HG03439 (cell line): ENCODE measurements around the gene UCN.
"Not testable (repeated sequence)": the region's sequence is repeated elsewhere in the genome, so short reads cannot be mapped to it uniquely, and the experiment has no call there.

Experiments used
- ATAC-seq: cut with Tn5 transposase; IDR thresholded peaks from one replicate; pipeline ENCODE4 v1.9.1; 2021; ENCODE audit warnings: mild to moderate bottlenecking, moderate library complexity; ENCODE audit not compliant: unreplicated experiment

UCN gene

GRCh38 chr2:27308359-27308881, at the start of gene UCN:
Gene UCN (minus strand): TSS chr2:27308445. CDS start chr2:27307895, 550 bp downstream.
- no peak for ATAC-seq

DNA sequence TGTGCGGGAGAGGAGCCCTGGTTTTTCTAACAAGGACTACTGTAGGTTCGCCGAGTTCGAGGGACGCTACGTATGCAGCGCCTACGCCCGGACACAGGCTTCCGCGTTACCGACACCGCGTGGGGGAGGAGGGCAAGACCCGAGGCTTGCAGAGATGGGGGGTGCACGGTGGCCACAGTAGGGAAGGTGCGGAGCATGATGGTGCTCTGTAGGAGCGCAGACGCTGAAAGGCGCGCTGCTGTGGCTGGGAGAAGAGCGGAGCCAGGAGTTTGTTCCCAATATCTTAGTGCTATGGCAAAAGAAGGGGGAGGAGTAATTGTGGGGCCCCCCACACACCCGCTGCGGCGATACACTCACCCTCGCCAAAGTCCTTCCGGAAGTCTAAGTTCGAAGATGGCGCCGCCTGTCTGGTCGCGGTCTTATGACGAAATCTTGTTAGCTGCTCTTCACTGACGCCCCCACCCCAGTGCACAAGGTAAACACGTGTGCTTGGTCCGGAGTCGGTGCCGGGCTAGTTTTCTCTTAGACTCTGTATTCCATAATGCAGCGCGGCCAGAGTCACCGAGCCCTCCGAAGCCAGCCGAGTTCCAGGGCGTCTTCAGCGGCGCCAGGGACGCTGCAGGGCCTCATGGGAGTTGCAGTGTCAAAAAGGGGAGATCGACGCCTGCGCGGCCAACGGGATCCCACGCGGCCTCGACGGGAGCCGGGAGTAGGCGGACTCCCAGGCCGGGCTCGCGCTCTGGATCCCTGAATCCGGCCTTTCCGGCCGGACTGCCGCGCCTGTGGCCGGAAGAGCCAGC, 48.3 kb upstream of the UCN start, which contains the start of gene GTF3C2:
Gene GTF3C2 (minus strand): TSS at position 383 of the 800 bp plus-strand sequence. CDS start 13,210 bp downstream, outside the sequence.
- peak; percentile 84 for ATAC-seq

GRCh38 chr2:27356056-27356381, 47.8 kb upstream of the UCN start:
- peak; percentile 36 for ATAC-seq

- no peak for ATAC-seq
Observed at GRCh38 chr2:27354597-27354927, 46.3 kb upstream of the UCN start.

- ATAC-seq: no peak
Observed at GRCh38 chr2:27353762-27354596, 45.7 kb upstream of the UCN start.

- not testable (repeated sequence) for ATAC-seq
Observed at GRCh38 chr2:27353386-27353761, 45.1 kb upstream of the UCN start.

DNA sequence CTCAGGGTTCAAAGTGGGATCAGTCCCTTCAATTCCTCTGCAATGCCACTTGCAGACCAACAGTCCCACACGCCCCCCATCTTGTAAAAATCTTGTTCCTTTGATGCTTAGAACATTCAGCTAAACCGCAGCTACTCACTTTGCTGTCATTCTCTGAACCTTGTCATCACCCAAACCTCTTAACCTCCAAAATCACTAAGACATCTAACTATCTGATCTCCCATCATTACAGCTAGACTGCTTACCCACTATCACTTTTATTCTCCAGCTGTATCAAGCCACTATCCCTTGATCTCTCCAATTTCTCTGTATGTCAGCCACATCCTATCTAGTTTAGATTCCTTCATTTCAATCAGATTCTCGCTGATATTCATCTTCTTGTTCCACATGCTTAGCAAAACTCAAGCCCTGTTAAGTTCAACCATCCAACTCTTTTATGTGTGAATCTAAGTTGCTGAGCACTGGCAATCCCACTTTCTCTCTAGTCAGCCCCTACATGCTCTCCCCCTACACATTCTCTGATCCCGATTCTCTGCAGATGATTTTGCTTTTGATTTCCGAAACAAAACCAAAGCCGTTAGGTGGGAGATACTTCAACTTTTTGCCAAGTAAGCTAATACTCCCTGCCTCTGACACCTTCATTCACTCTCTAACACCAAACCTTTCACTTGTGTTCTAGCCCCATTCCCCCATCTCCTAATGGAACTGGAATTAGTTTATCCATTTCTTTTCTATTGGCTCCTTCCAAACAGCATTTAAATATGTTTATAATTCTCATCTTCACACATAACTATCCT, 43.8 kb upstream of the UCN start:
- no peak for ATAC-seq

DNA sequence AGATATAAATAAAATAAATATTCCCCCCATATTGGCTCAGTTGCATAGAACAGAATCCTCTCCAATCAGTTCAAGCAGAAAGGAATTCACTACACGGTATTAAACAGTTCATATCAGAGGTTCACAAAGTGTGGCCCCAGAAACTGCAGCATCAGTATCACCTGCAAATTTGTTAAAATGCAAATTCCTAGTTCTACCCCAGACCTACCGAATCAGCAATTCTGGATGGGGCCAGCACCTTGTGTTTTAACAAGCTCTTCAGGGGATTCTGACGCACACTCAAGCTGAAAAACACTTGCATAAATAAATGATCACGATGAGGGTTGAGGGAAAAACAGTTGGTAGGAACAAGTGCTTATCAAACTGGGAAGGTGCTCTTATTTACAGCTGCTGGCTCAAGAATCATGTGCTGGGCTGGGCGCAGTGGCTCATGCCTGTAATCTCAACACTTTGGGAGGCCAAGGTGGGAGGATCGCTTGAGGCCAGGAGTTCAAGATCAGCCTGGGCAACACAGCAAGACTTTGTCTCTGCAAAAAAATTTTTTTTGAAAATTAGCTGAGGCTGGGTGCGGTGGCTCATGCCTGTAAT, 42.0 kb upstream of the UCN start:
- no peak for ATAC-seq

DNA sequence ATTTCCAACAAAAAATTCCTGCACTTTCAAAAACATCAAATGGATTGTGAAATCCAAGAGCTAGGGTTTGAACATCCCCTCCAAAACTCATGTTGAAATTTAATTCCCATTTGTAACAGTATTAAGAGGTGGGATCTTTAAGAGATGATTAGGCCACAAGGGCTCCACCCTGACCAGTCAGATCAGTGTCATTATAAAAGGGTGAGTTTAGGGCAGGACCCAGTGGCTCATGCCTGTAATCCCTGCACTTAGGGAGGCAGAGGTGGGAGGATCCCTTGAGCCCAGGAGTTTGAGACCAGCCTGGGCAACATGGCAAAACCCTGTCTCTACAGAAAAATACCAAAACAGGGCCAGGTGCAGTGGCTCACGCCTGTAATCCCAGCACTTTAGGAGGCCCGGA, 39.4 kb upstream of the UCN start:
- ATAC-seq: no peak

DNA sequence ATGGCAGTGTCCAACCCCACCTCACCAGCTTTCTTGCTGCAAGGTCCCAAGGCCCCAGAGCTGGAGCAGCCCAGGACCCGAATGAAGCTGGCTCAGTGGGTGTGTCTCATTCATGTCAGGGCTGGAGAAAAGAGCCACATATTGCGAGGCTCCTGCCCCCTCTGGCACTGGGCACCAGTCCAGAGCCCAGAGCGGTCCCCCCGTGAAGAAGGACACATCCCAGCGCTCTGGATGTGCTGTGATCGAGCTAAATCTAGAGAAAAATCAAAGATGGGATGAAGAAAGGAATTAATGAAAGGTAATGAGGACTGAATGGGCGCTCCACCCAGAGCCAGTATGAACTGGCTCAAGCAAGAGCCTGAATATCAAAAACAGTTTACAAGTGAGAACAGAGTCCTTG, 27.9 kb upstream of the UCN start:
- ATAC-seq: no peak

DNA sequence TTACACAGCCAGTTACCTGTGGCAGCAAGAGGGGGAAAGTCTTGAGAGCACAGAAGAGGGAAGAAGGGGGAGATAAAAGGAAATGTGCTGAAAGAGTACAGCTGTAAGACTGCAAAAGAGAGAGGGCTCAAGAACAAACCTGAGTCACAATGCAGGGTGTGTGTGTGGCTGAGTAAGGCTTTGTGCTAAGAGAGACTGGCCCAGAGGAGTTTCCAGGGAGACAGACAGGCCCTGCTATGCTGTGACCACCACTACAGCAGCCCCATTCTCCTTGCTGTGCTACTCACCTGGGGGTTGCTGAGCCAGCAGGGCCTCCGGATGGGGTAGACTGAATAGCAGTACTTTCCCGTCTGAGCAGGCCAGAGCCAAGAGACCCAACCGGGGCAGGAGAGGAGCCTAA, 27.1 kb upstream of the UCN start:
- no peak for ATAC-seq

- ATAC-seq: no peak
Observed at GRCh38 chr2:27324720-27325119, 16.5 kb upstream of the UCN start.

DNA sequence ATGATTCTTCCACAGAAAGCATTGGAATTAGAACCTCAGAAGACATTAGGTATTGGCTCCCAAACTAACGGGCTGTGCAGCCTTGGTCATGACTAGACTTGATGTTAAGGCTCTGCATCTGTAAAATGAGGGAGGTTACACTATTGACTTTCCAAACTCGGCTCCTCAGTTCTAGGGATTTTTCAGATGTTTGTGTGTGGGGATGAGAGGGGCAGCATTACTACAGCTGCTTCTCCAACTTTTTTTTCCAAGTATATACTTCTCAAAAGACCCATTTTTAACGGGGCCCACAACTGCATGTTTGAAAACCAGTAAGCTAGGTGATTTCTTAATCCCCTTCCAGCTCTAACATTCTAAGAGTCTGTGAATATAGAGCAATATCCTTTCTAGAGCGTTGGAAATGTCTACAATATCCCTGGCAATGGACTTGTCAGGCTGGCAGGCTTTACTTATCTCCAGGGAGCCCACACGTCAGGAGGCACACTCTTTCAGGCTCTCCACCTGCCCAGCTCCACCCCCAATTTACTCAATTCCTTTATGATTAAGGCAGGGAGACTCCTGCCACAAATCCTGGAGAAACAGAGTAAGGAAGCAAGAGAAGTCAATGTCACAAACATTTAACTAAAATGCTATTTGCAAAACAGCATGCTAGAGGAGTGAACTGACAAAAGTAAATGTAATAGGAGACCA, 15.5 kb upstream of the UCN start:
- no peak for ATAC-seq

GRCh38 chr2:27322766-27323595, 14.7 kb upstream of the UCN start, which contains the start of gene MPV17:
Gene MPV17 (minus strand): TSS chr2:27323097. CDS start chr2:27322517, 580 bp downstream.
- ATAC-seq: peak; percentile 89

DNA sequence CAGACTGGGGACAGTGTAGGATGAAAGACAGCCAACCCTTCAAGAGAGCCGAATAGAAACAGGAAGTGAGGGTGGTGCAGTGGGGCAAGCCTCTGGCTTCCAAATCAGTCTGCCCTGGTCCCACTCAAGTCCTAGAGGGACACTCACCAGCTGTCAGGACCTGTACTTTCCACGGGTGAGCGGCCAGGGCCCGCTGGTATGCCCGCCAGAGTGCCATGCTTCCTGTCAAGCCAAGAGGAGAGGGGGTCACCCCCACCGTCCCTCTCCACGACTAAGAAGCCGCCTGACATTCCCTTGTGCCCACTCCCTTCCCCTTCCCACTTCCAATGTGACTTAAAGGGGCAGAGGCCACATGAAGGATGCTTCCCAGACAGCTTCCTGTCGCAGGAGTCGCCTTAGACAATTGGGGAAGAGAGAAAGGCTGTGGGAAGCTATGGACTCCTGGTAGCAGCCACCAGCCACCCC, 14.1 kb upstream of the UCN start:
- ATAC-seq: no peak

DNA sequence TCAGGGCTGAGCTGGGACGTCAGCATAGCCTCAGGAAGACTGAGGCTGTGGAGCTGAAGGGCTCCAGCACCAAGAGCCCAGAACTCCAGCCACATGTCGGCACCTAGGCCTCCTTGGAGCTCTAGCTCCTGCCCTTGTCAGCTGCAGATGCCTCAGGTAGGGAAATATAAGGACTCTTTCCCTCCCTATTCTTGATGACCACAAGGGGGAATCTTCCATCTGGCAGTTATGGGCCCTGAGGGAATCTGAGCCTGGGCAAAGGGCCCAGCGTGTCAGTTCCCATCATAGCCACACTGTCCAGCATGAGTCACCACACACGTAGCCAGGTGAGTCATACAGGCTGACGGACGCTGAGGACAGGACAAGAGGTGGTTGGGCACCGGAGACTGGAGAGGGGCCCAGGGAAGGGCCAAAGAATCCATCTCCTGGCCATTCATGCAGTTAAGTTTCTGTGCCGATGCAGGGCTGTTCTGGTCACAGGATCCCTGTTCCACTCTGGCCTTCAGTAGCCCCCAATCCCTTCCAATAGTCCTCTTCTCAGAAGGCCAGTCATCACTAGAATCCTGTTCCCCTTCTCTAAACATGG, 12.8 kb upstream of the UCN start:
- no peak for ATAC-seq

- not testable (repeated sequence) for ATAC-seq
Observed at GRCh38 chr2:27319839-27320238, 11.6 kb upstream of the UCN start.

DNA sequence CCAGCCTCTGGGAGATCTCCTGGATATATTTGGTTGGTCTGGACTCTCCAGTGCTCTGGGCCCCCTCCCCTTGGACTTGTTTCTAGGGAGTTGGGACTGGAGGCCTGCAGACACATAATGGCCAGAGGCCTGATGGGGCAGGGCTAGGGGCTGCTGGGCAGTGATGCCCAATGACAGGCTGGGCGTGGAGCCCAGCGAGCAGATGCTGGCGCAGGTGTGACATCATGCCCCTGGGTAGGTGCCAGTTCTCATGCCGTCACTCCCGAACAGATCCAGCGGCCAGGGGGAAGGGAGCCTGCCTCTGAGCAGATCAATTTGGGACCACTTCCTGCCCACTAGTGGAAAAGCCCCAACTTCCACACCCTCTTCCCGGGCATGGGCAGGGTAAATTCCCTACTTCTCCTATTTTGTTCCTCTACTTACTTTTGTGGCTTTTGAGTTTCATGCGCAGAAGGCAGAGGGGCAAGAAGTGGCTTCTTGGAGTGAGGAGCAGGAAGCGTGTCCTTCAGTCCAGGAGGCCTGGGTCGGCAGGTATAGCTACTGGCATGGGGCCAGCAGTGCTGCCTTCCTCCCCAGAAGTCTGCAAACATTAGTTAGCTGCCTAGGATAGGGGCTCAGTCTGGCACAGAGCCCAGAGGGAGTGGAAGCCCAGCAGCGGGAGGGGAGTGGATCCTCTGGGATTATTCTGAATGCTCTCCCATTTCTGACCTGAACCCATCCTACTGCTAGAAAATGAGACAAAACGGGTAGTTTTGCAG, 8.6 kb upstream of the UCN start:
- no peak for ATAC-seq
